HG03025 (cell line): ENCODE results near the gene SLC24A3.

Experiments
- ATAC-seq: cut with Tn5 transposase; IDR thresholded peaks from one replicate; pipeline ENCODE4 v1.9.1; 2021; ENCODE audit warnings: mild to moderate bottlenecking, moderate library complexity; ENCODE audit not compliant: unreplicated experiment, low FRiP score

Gene SLC24A3

DNA sequence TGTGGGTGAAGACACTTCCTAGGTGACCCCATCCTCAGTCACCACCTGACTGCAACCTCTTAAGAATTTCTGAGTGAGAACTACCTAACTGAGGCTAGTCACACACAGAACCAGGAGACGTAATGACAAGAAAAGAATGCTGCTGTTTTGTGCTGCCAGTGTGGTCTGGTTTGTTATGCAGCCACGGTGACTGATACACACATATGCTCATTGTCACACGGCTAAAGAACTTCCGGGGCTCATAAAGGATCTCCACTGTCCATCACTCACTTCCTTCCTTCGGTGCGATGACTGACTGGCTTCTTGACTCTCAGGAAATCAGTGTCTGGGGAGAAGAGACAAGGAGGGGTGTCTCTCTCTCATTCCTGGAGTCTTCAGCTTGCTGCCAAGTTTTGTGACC lies 88.0 kb downstream of the SLC24A3 start:
- ATAC-seq, result no peak

DNA sequence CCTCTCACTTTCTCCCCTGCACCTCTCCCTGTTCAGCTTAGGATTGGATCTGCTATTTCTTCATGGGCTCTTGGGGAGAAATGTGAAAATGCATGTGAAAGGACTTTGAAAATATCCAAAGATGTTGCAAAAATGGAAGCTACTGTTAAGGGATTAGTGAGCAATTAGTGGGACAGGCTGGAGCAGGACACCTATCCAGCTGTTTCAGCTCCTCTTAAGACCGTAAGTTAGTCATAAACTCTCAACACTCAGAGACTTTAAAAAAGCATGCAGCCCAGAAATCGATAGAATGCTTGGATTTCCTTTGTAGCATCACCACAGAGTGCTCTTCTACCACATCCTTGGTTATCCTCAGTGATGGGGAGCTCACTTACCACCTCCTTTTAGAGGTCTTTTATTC lies 88.7 kb downstream of the SLC24A3 start:
- no peak for ATAC-seq

DNA sequence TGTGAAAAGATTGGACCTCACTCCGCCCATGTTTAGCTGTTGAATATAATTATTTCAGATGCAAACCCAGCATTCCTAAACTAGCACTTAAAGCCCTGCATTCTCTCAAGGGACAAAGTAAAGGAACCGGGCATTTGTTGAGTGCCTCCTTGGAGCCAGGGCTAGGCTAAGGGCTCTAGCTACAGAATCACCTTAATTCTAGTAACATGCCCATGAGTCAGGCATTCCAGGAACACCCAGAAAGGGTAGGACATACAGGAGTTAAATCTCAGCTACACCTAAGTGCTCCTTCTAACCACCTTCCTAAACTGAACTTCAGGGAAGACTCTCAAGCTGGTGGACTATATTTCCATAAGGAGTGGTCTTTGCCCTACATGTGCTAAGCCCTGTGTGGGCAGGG lies 89.4 kb downstream of the SLC24A3 start:
- no peak for ATAC-seq

- ATAC-seq, result no peak
Measured at GRCh38 chr20:19302714-19303113, 90.3 kb downstream of the SLC24A3 start.

- ATAC-seq, result no peak
Measured at GRCh38 chr20:19304389-19304788, 91.9 kb downstream of the SLC24A3 start.

DNA sequence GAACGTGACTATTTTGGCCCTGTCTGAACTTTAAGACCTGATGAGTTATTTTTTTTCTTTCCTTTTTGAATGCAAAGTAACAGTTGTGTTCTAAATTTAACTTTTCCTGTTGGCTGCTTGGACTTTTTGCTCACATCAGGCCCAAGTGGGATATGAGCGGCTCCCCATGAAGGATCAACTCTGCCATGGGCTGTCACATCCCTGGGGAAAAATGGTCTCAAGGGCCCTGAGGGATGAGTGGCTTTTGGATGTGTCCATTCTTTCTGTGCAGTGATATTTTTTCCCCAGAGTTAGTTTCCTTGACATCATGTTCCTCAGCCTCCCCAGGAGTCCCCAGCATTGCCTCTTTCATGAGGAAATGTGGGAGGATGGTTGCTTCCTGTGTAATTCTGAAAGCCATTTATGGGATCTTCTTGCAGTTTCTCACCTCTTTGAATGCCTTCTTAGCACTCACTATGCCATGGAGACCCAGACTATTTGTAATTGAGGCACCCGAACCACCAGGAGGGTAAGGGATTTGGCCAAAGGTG lies 92.5 kb downstream of the SLC24A3 start:
- ATAC-seq, result no peak

DNA sequence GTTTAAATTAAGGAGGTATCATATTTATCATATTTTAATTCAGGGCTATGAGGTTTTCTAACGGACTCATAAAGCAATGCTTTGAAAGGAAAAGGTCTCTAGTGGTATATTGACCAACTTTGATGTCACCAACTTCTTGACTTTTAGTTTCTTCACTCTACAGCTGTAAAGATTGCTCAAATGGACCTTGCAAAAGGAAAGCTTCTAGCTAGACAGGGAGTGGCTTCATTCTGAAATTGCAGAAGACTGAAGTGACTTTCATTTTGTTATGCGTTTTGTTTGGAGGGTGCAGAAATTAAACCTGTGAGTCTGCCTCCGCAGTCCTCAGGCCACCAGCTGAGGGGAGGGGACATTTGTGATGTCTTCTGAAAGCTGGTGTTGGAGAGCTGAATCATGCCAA lies 95.7 kb downstream of the SLC24A3 start:
- ATAC-seq, result no peak

- ATAC-seq, result no peak
Measured at GRCh38 chr20:19310541-19310940, 98.1 kb downstream of the SLC24A3 start.

- no peak for ATAC-seq
Measured at GRCh38 chr20:19313342-19314069, 101.1 kb downstream of the SLC24A3 start.

GRCh38 chr20:19314621-19315020 lies 102.2 kb downstream of the SLC24A3 start:
- ATAC-seq, result no peak

- ATAC-seq, result no peak
Measured at GRCh38 chr20:19317237-19318069, 105.0 kb downstream of the SLC24A3 start.

GRCh38 chr20:19318610-19319009 lies 106.2 kb downstream of the SLC24A3 start:
- no peak for ATAC-seq

DNA sequence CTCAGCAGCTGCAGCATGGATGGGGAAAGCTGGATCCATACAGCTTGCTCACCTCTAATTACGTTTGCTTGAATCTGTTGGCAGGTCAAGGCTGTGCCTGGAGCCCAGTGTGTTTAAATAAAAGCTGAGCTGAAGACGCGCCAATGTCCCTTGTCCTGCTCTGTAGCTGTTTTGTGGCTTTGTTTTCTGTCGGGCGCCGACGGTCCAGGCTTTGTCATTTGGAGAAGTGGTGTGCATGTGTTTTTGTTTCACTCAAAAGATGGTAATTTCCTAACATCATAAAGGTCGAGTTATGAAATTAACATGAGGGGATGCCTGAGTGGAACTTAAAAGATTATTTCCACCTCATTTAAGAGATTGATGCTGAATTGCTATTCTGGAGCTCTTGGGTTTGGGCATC lies 107.6 kb downstream of the SLC24A3 start:
- no peak for ATAC-seq

DNA sequence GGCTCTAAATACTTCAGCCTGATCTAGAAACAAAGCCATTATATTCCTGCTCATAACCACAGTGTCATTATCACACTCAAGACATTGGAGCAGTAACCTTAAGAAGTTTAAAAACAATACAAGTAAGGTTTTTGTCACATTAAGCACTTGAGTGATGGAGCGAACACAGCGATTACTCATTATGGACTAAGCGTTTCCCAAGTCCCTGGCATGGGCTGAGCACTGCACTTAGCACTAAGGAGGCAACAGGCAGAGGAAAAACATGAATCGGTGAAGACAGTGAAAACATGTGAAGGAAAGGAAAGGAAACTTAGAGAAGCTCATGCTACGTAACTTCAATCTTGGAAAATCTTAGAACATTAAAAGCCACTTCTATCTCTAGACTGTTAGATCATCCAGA lies 108.7 kb downstream of the SLC24A3 start:
- ATAC-seq, result no peak

GRCh38 chr20:19322061-19322985 lies 109.9 kb downstream of the SLC24A3 start:
- no peak for ATAC-seq

DNA sequence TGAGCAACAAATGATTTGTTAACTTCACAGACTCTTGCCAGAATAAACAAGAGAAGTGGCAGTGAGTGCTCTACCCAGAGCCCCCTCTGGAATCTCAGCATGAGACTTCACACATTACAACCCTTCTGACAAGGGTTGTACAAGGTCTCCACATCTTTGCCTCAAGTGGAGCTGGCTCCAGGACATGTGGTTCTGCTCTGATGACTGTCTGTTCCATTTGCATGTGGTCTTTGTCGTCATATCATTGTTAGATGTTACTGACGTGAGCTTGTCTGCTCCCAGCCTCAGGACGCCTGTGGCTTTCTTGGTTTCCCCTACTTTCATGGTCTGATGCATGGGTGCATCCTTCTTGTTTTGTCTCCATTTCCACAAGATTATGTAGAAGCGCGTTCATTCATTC lies 115.0 kb downstream of the SLC24A3 start:
- no peak for ATAC-seq

GRCh38 chr20:19328676-19329075 lies 116.2 kb downstream of the SLC24A3 start:
- no peak for ATAC-seq

DNA sequence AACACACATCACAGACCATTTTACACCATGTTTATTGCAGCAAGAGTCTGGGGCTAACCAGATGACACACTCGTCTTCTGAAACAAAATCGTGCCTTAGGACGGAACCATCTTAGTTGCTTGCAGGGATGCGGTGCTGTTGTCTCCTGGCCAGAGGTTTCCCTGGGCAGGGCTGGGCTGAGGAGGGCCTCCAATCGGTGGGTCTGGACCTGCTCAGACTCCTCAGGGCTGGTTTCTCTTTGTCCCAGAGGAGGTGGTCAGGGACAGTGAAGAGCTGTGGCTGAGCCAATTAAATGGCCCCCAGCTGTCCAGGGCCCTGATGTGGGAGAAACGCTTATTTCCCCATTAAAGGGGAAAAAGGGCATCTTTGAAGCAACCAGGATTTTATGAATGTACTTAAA lies 117.6 kb downstream of the SLC24A3 start:
- no peak for ATAC-seq

GRCh38 chr20:19330731-19331130 lies 118.3 kb downstream of the SLC24A3 start:
- no peak for ATAC-seq

DNA sequence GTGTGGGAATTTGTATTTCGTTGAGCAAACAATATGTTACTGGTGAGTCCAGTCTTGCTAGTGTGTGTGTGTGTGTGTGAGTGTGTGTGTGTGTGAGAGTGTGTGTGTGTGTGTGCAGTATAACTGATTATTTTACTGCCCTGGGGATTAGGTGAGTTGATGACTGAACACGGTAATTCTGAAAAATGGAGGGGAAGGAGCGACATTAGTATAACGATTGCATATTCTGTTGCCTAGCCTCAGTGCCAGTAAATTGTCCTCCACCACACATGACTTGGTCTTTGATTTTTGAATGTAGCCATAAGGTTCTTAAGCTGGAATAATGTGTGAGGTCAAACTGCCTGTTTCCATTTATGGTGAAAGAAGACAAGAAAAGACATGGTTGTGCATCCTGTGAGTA lies 121.1 kb downstream of the SLC24A3 start:
- ATAC-seq, result no peak

GRCh38 chr20:19335341-19335740 lies 122.9 kb downstream of the SLC24A3 start:
- ATAC-seq, result no peak
